ENCODE results near the gene SAPCD1. TPM values are rescaled to one million over a fixed set of nuclear protein-coding genes. Genes with fewer than 3 reads are reported as not detected.

Gene SAPCD1
- total RNA-seq, 1 experiment from 2014 or later = 13.7 TPM

DNA sequence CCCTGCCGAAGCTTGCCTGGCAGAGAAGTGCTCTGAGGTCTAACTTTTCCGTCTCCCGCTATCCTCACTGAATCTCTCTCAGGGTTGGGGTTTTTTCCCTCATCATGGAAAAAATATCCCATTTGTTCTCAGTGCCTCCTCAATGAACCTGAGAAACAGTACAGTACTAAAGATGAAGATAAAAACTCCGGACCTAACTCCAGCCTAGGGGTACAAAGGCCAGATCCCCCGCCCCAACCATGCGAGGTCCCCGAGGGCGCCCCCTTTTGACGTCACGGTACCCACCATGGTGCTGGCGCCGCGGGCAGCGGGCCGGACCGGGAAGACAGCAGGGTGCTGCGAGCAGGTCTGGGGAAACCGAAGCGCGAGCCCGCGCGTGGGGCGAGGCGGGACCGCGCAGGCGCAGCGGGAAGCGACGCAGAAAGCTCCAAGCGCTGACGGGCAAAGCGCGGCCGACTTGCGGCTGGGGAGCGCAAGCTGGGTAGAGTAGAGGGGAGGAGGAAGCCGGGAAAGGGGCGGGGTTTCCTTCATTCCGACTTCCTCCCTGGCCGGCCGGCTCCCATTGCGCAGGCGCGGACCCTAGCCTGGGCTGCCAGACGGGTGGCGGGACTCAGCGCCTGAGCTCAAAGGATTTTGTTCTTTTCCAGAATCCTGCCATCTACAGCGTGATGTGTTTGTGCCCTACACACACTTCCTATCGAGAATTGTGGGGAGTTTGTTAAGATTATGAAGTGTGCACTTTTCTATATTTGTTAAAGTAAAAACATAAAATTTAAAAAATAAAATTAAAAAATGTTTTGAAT is 44.2 kb downstream of the SAPCD1 start, which contains the start of gene LSM2 (continued):
- 0 out of 2 replicates have a peak, but pooled peaks have one; percentile 63 for TF ChIP-seq CREB1 (CRISPR knock-in tag; IDR thresholded peaks at IDR 0.05)
- TF ChIP-seq ZBTB43 (CRISPR knock-in tag; IDR thresholded peaks at IDR 0.05) = peak; percentile 73; the same call in 1 of the 2 replicates
- TF ChIP-seq, protein P1, sequence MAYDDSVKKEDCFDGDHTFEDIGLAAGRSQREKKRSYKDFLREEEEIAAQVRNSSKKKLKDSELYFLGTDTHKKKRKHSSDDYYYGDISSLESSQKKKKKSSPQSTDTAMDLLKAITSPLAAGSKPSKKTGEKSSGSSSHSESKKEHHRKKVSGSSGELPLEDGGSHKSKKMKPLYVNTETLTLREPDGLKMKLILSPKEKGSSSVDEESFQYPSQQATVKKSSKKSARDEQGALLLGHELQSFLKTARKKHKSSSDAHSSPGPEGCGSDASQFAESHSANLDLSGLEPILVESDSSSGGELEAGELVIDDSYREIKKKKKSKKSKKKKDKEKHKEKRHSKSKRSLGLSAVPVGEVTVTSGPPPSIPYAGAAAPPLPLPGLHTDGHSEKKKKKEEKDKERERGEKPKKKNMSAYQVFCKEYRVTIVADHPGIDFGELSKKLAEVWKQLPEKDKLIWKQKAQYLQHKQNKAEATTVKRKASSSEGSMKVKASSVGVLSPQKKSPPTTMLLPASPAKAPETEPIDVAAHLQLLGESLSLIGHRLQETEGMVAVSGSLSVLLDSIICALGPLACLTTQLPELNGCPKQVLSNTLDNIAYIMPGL (CRISPR knock-in tag; IDR thresholded peaks at IDR 0.05) = peak; percentile 97
- no peak for TF ChIP-seq SOX15 (CRISPR knock-in tag; IDR thresholded peaks at IDR 0.05)
- no peak for TF ChIP-seq ZNF317 (CRISPR knock-in tag; IDR thresholded peaks at IDR 0.05; ENCODE audit: borderline replicate concordance, low read depth)
- TF ChIP-seq E2F4 (CRISPR knock-in tag; IDR thresholded peaks at IDR 0.05; ENCODE audit: borderline replicate concordance, low read depth) = no peak
- TF ChIP-seq ETV6 (CRISPR knock-in tag; IDR thresholded peaks at IDR 0.05) = peak; percentile 90; the same call in 1 of the 2 replicates
- TF ChIP-seq CREM (CRISPR knock-in tag; IDR thresholded peaks at IDR 0.05) = peak; percentile 97
- peak; percentile 54; the same call in 1 of the 2 replicates for TF ChIP-seq SMAD3 (CRISPR knock-in tag; IDR thresholded peaks at IDR 0.05; ENCODE audit: borderline replicate concordance)
- TF ChIP-seq SP1 (CRISPR knock-in tag; conservative IDR thresholded peaks at IDR 0.05) = peak; percentile 90
- TF ChIP-seq RORB (CRISPR knock-in tag; IDR thresholded peaks at IDR 0.05) = no peak
- no peak for TF ChIP-seq CBFB (CRISPR knock-in tag; IDR thresholded peaks at IDR 0.05; ENCODE audit: low read depth)
- no peak for TF ChIP-seq ZNF263 (CRISPR knock-in tag; IDR thresholded peaks at IDR 0.05; ENCODE audit: low read depth)
- no peak for TF ChIP-seq GTF2I (CRISPR knock-in tag; conservative IDR thresholded peaks at IDR 0.05)
- peak; percentile 59; the same call in 1 of the 2 replicates for TF ChIP-seq TEAD1 (CRISPR knock-in tag; IDR thresholded peaks at IDR 0.05)
- TF ChIP-seq KAT7 (CRISPR knock-in tag; IDR thresholded peaks at IDR 0.05; ENCODE audit: borderline replicate concordance) = peak; percentile 94
- no peak for TF ChIP-seq TP53 (CRISPR knock-in tag; IDR thresholded peaks at IDR 0.05)
- TF ChIP-seq FOXP1 (CRISPR knock-in tag; IDR thresholded peaks at IDR 0.05; ENCODE audit: borderline replicate concordance) = peak; percentile 81; the same call in 1 of the 2 replicates
- no peak for TF ChIP-seq PRRX2 (CRISPR knock-in tag; IDR thresholded peaks at IDR 0.05)
- TF ChIP-seq, protein P2, sequence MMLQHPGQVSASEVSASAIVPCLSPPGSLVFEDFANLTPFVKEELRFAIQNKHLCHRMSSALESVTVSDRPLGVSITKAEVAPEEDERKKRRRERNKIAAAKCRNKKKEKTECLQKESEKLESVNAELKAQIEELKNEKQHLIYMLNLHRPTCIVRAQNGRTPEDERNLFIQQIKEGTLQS (CRISPR knock-in tag; conservative IDR thresholded peaks at IDR 0.05) = no peak
- TF ChIP-seq IRF1 (CRISPR knock-in tag; IDR thresholded peaks at IDR 0.05) = no peak
- TF ChIP-seq NR1H2 (CRISPR knock-in tag; IDR thresholded peaks at IDR 0.05) = no peak
- no peak for TF ChIP-seq NFATC4 (CRISPR knock-in tag; IDR thresholded peaks at IDR 0.05)
- TF ChIP-seq, protein P3, sequence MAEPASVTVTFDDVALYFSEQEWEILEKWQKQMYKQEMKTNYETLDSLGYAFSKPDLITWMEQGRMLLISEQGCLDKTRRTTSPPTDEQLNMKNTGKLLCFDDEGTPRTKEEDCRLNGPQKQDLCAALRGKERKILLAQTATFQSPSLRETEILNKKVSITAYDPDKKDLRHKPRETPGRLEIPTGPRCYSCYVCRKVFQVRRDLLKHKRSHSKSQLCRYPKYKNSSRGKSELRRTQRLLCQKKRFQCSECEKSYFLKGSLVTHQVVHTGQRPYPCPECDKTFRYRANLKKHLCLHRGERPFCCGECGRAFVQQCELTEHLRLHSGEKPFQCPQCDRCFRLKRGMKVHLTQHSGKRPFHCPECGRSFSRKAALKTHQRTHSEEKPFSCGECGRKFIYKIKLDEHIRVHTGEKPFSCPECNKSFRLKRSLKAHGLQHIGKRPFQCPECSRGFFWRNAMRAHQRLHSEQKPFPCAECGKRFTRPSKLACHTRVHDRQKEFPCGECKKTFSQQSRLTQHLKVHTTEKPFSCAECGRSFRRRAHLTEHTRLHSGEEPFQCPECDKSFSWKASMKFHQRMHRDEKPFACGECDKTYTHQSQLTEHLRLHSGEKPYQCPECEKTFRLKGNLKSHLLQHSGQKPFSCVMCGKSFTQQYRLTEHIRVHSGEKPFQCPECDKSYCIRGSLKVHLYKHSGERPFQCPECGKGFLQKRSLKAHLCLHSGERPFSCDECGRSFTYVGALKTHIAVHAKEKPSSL (CRISPR knock-in tag; conservative IDR thresholded peaks at IDR 0.05) = no peak
- TF ChIP-seq E2F5 (CRISPR knock-in tag; IDR thresholded peaks at IDR 0.05) = peak; percentile 92
- no peak for TF ChIP-seq CDX4 (CRISPR knock-in tag; IDR thresholded peaks at IDR 0.05; ENCODE audit: borderline replicate concordance)
- no peak for TF ChIP-seq ZNF121 (CRISPR knock-in tag; IDR thresholded peaks at IDR 0.05)
- TF ChIP-seq GABPB1 (CRISPR knock-in tag; IDR thresholded peaks at IDR 0.05) = peak; percentile 84
- peak; percentile 92 for TF ChIP-seq MAX (CRISPR knock-in tag; IDR thresholded peaks at IDR 0.05)
